ENCODE results near the gene TMEM94.
A peak's percentile ranks its signal among the peaks of the same experiment; 100 is the strongest.

TMEM94 gene

GRCh38 chr17:75531721-75532072 lies 75.3 kb downstream of the TMEM94 start:
- no peak for DNase-seq

- peak; percentile 83 for DNase-seq
Measured at GRCh38 chr17:75535119-75535537, 78.7 kb downstream of the TMEM94 start.

- no peak for DNase-seq
Measured at GRCh38 chr17:75535871-75536270, 79.4 kb downstream of the TMEM94 start.

GRCh38 chr17:75536366-75536765 lies 79.9 kb downstream of the TMEM94 start:
- DNase-seq, result no peak

GRCh38 chr17:75539967-75540729 lies 83.7 kb downstream of the TMEM94 start:
- DNase-seq, result no peak

GRCh38 chr17:75540923-75541503 lies 84.6 kb downstream of the TMEM94 start:
- DNase-seq, result no peak

- DNase-seq, result no peak
Measured at GRCh38 chr17:75542229-75542628, 85.8 kb downstream of the TMEM94 start.

- DNase-seq, result no peak
Measured at GRCh38 chr17:75542728-75543336, 86.4 kb downstream of the TMEM94 start.

GRCh38 chr17:75544250-75544649 lies 87.8 kb downstream of the TMEM94 start:
- DNase-seq, result no peak

GRCh38 chr17:75546181-75546580 lies 89.7 kb downstream of the TMEM94 start:
- DNase-seq, result no peak

- DNase-seq, result no peak
Measured at GRCh38 chr17:75547091-75547490, 90.7 kb downstream of the TMEM94 start.

GRCh38 chr17:75548813-75549212 lies 92.4 kb downstream of the TMEM94 start:
- DNase-seq, result no peak
